Right renal pelvis (tissue), 4 donors: ENCODE data around the gene DOHH. TPM values are rescaled to one million over a fixed set of nuclear protein-coding genes. Genes with fewer than 3 reads are reported as not detected.
A peak's percentile ranks its signal among the peaks of the same experiment; 100 is the strongest.

Experiments
- DNase-seq, 4 donors: peaks; one replicate each; pipeline ENCODE4 v3.0.0-alpha.2; 2013; ENCODE audit warnings: low read depth in 4 of 4, low spot score in 3 of 4, missing footprints in 1 of 4
- polyA plus RNA-seq, 4 donors: library from polyadenylated mRNA; unstranded; fragments of 120-200 nt; gene quantifications; one replicate each; pipeline ENCODE4 v1.2.1, GENCODE V29; 2013; ENCODE audit not compliant: insufficient read length in 4 of 4

Gene DOHH
- polyA plus RNA-seq, 4 donors, result 5.4 to 12.6 (median 6.5) TPM

- no peak for DNase-seq
Measured at GRCh38 chr19:3506384-3507340, 6.2 kb upstream of the DOHH start.

GRCh38 chr19:3505598-3506383, 5.3 kb upstream of the DOHH start, which contains the start of gene FZR1:
TSS of gene FZR1 (plus strand) at chr19:3506311. CDS start at chr19:3522990, 16,679 bp downstream.
- DNase-seq, result peak; percentile 95 to 97 (median 96)

GRCh38 chr19:3504735-3505134, 4.3 kb upstream of the DOHH start:
- no peak for DNase-seq

GRCh38 chr19:3503036-3503572, 2.6 kb upstream of the DOHH start:
- no peak for DNase-seq

GRCh38 chr19:3501780-3502179, 1.3 kb upstream of the DOHH start:
- no peak for DNase-seq

- no peak for DNase-seq
Measured at GRCh38 chr19:3499738-3500428, 591 bp downstream of the DOHH start.

GRCh38 chr19:3497757-3498520, 2.5 kb downstream of the DOHH start:
- DNase-seq, result no peak

- DNase-seq, result no peak
Measured at GRCh38 chr19:3496392-3497273, 3.8 kb downstream of the DOHH start.

- DNase-seq, result no peak
Measured at GRCh38 chr19:3494559-3494958, 5.9 kb downstream of the DOHH start.

DNA sequence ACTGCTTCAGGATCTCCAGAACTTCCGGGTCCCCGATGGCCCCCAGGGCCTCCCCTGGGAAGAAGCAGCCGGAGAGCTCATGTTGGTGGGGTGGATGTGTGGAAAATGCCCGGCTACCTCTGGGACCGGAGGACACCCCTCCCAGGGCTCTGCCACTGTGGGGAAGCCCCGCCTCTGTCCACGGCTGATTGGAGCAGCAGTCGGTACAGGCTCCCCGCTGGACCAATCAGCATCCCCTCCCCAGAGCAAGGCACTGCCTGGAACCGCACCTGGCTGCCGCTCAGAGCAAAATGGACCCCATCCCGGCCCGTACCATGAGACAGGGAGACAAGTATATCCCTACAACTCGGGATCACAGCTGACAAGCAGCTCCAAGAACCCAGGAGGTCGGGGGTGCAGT, 6.4 kb downstream of the DOHH start:
- DNase-seq, result no peak

GRCh38 chr19:3493651-3494050, 6.8 kb downstream of the DOHH start:
- DNase-seq, result no peak

- no peak for DNase-seq
Measured at GRCh38 chr19:3492919-3493318, 7.6 kb downstream of the DOHH start.

DNA sequence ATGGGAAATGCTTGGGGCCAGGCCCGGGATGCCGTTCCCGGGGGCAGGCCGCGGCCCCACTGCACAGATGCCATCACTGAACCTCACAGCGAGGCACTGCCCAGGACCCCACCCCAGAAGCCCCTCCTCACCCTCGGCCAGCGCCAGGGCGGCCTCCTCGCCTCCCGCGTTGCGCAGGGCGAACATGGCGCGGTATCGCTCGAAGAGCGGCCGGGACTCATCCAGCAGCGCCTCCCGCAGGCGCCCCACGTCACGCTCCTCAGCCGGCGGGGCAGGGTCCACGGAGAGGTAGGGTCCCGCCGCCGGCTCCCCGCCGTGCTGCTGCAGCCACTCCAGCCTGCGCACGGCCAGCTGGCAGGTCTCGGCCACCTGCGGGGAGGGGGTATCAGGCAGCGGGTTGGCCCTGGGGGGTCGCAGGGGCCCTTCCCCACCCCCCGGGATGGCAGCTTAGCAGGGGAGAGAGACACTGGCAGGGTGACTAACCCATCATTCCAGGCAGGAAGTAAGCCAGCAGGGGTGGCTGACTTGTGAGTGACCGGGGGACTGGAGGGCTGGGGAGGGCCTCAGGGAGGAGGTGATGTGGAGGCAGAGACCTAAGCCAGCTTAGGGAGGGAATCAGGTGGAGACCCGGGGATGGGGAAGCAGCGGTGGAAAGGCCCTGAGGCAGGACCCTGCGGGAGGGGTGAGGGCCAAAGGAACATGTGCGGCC, 8.2 kb downstream of the DOHH start:
- DNase-seq, result no peak

- no peak for DNase-seq
Measured at GRCh38 chr19:3491396-3492119, 8.9 kb downstream of the DOHH start.

- DNase-seq, result no peak
Measured at GRCh38 chr19:3483226-3483628, 17.2 kb downstream of the DOHH start, which contains the start of gene SMIM44. TSS of gene SMIM44 (minus strand) at chr19:3483441. CDS start at chr19:3483403, 38 bp downstream.

- DNase-seq, result no peak
Measured at GRCh38 chr19:3482507-3483225, 17.8 kb downstream of the DOHH start.
